ENCODE results near the gene GPD2.

DNA sequence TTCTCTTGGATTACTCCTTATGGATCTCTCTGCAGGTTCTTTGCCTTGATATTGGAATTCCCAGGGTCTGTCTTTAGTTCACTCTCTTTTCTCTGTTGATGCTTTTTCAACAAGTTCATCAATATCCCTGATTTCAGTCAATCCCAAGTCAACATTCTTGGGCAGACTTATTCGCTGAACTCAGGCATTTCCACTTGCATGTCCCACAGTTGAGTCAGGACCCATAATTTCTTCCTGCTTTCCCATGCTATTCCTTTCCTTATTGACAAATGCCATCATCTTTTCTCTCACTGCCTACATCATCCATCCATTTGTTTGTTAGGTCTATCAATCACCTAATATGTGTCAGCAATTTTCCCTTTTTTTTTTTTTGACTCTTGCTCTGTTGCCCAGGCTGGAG is 11.6 kb downstream of the GPD2 start:
- TF ChIP-seq ZNF8 (CRISPR knock-in tag; IDR thresholded peaks at IDR 0.05) (no peak), TCF4 (CRISPR knock-in tag; IDR thresholded peaks at IDR 0.05; ENCODE audit: borderline replicate concordance) (no peak), TOX (CRISPR knock-in tag; IDR thresholded peaks at IDR 0.05; ENCODE audit: borderline replicate concordance) (no peak), ZFP30 (CRISPR knock-in tag; IDR thresholded peaks at IDR 0.05) (no peak), BACH2 (CRISPR knock-in tag; IDR thresholded peaks at IDR 0.05; ENCODE audit: borderline replicate concordance) (no peak), ZFP3 (CRISPR knock-in tag; IDR thresholded peaks at IDR 0.05) (no peak), RARB (CRISPR knock-in tag; IDR thresholded peaks at IDR 0.05) (no peak), ARNTL (CRISPR knock-in tag; IDR thresholded peaks at IDR 0.05; ENCODE audit: borderline replicate concordance, low read depth) (no peak), ZC3H10 (CRISPR knock-in tag; IDR thresholded peaks at IDR 0.05) (no peak), ZNF565 (CRISPR knock-in tag; conservative IDR thresholded peaks at IDR 0.05; ENCODE audit: low read depth) (no peak)
- TF ChIP-seq, protein P1, sequence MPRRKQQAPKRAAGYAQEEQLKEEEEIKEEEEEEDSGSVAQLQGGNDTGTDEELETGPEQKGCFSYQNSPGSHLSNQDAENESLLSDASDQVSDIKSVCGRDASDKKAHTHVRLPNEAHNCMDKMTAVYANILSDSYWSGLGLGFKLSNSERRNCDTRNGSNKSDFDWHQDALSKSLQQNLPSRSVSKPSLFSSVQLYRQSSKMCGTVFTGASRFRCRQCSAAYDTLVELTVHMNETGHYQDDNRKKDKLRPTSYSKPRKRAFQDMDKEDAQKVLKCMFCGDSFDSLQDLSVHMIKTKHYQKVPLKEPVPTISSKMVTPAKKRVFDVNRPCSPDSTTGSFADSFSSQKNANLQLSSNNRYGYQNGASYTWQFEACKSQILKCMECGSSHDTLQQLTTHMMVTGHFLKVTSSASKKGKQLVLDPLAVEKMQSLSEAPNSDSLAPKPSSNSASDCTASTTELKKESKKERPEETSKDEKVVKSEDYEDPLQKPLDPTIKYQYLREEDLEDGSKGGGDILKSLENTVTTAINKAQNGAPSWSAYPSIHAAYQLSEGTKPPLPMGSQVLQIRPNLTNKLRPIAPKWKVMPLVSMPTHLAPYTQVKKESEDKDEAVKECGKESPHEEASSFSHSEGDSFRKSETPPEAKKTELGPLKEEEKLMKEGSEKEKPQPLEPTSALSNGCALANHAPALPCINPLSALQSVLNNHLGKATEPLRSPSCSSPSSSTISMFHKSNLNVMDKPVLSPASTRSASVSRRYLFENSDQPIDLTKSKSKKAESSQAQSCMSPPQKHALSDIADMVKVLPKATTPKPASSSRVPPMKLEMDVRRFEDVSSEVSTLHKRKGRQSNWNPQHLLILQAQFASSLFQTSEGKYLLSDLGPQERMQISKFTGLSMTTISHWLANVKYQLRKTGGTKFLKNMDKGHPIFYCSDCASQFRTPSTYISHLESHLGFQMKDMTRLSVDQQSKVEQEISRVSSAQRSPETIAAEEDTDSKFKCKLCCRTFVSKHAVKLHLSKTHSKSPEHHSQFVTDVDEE (CRISPR knock-in tag; IDR thresholded peaks at IDR 0.05) = no peak
- TF ChIP-seq, protein P2, sequence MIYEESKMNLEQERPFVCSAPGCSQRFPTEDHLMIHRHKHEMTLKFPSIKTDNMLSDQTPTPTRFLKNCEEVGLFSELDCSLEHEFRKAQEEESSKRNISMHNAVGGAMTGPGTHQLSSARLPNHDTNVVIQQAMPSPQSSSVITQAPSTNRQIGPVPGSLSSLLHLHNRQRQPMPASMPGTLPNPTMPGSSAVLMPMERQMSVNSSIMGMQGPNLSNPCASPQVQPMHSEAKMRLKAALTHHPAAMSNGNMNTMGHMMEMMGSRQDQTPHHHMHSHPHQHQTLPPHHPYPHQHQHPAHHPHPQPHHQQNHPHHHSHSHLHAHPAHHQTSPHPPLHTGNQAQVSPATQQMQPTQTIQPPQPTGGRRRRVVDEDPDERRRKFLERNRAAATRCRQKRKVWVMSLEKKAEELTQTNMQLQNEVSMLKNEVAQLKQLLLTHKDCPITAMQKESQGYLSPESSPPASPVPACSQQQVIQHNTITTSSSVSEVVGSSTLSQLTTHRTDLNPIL (CRISPR knock-in tag; IDR thresholded peaks at IDR 0.05; ENCODE audit: low read depth) = no peak
- TF ChIP-seq, protein P3, sequence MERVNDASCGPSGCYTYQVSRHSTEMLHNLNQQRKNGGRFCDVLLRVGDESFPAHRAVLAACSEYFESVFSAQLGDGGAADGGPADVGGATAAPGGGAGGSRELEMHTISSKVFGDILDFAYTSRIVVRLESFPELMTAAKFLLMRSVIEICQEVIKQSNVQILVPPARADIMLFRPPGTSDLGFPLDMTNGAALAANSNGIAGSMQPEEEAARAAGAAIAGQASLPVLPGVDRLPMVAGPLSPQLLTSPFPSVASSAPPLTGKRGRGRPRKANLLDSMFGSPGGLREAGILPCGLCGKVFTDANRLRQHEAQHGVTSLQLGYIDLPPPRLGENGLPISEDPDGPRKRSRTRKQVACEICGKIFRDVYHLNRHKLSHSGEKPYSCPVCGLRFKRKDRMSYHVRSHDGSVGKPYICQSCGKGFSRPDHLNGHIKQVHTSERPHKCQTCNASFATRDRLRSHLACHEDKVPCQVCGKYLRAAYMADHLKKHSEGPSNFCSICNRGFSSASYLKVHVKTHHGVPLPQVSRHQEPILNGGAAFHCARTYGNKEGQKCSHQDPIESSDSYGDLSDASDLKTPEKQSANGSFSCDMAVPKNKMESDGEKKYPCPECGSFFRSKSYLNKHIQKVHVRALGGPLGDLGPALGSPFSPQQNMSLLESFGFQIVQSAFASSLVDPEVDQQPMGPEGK (CRISPR knock-in tag; IDR thresholded peaks at IDR 0.05; ENCODE audit: borderline replicate concordance) = no peak

All from SK-N-SH treated with all-trans-retinoic acid at 6 μM for 48 hours (cell line).